ENCODE measurements around the gene PRKD2. TPM values are rescaled to one million over a fixed set of nuclear protein-coding genes. Genes with fewer than 3 reads are reported as not detected.
A peak's percentile ranks its signal among the peaks of the same experiment; 100 is the strongest.

Gene PRKD2
- total and polyA plus RNA-seq, 10 donors = 63.4 to 132 (median 110) TPM

- no peak for DNase-seq
- Histone ChIP-seq H3K36me3 (peaks cover 0 to 100% (median 82%) of the 10 kb centered on the region in 6 donors), H3K4me3 (no peak overlapping the region), H3K4me1 (peaks cover 38 to 100% (median 88%) of the 10 kb centered on the region in 6 donors), H3K27ac (peak overlapping the region in 5 of 8 donors; percentile 64 to 93 (median 86)), H3K9me3 (no peaks in the 10 kb centered on the region), H3K27me3 (replicated peaks in 1 of 7) (no peaks in the 10 kb centered on the region)
- intact Hi-C loops (cut with DNase I; ENCODE audit: low total_unique reads) = loop anchor here (2.0 kb wide), 1 partner anchor 25 kb away; no protein-coding TSS in a partner anchor
- TF ChIP-seq POLR2AphosphoS5 (IDR thresholded peaks at IDR 0.05) (no peak), CTCF (IDR thresholded peaks at IDR 0.05 in 8 of 11, conservative IDR thresholded peaks at IDR 0.05 in 3 of 11) (peak in 1 of 11 experiments; percentile 7), POLR2A (IDR thresholded peaks at IDR 0.05) (no peak)
- WGBS, 5 donors = 74 to 86% (median 78%) methylated on average over 7 of the region's 7 CpGs
Observed at GRCh38 chr19:46729696-46730095, 12.8 kb upstream of the PRKD2 start.

GRCh38 chr19:46728693-46729339, 11.9 kb upstream of the PRKD2 start:
- DNase-seq = peak; percentile 97
- Histone ChIP-seq H3K36me3 (peaks cover 0 to 100% (median 85%) of the 10 kb centered on the region in 6 donors), H3K27me3 (replicated peaks in 1 of 7) (no peaks in the 10 kb centered on the region), H3K9me3 (no peaks in the 10 kb centered on the region), H3K4me1 (peaks cover 38 to 100% (median 83%) of the 10 kb centered on the region in 6 donors), H3K4me3 (peak overlapping the region in 2 of 8 donors; percentile 33 to 57), H3K27ac (peak overlapping the region in 7 of 8 donors; percentile 48 to 93 (median 73))
- TF ChIP-seq POLR2A (IDR thresholded peaks at IDR 0.05) (no peak), POLR2AphosphoS5 (IDR thresholded peaks at IDR 0.05) (peak in 1 of 3 donors; percentile 80), CTCF (IDR thresholded peaks at IDR 0.05 in 8 of 11, conservative IDR thresholded peaks at IDR 0.05 in 3 of 11) (peak; percentile 92 to 99 (median 98))
- intact Hi-C loops (cut with DNase I; ENCODE audit: low total_unique reads) = loop anchor here (2.0 kb wide), 1 partner anchor 24 kb away; no protein-coding TSS in a partner anchor
- WGBS, 5 donors = 31 to 42% (median 38%) methylated on average over 19 to 20 of the region's 20 CpGs

- intact Hi-C loops (cut with DNase I; ENCODE audit: low total_unique reads) = loop anchor here (2.0 kb wide), 1 partner anchor 23 kb away; no protein-coding TSS in a partner anchor
- H3K4me1 ChIP-seq = peaks cover 43 to 100% (median 86%) of the 10 kb centered on the region in 6 donors
- H3K4me3 ChIP-seq = peak overlapping the region in 3 of 8 donors; percentile 3 to 57 (median 33)
- peaks cover 0 to 100% (median 88%) of the 10 kb centered on the region in 6 donors for H3K36me3 ChIP-seq
- WGBS, 5 donors = 40 to 54% (median 52%) methylated on average over 8 to 14 of the region's 14 CpGs
- no peaks in the 10 kb centered on the region for H3K27me3 ChIP-seq (replicated peaks in 1 of 7)
- peak; percentile 50 to 84 (median 69) for TF ChIP-seq POLR2AphosphoS5 (IDR thresholded peaks at IDR 0.05)
- peak in 1 of 3 donors; percentile 14 for TF ChIP-seq POLR2A (IDR thresholded peaks at IDR 0.05)
- no peak for TF ChIP-seq CTCF (IDR thresholded peaks at IDR 0.05 in 8 of 11, conservative IDR thresholded peaks at IDR 0.05 in 3 of 11)
- peak overlapping the region; percentile 32 to 93 (median 67) for H3K27ac ChIP-seq
- DNase-seq = peak; percentile 79
- H3K9me3 ChIP-seq = no peaks in the 10 kb centered on the region
Observed at GRCh38 chr19:46728208-46728607, 11.3 kb upstream of the PRKD2 start.

- Histone ChIP-seq H3K27me3 (replicated peaks in 1 of 7) (no peaks in the 10 kb centered on the region), H3K4me3 (peak overlapping the region in 3 of 8 donors; percentile 3 to 57 (median 33)), H3K4me1 (peaks cover 47 to 100% (median 86%) of the 10 kb centered on the region in 6 donors), H3K9me3 (no peaks in the 10 kb centered on the region), H3K36me3 (peaks cover 0 to 100% (median 88%) of the 10 kb centered on the region in 6 donors), H3K27ac (peak overlapping the region; percentile 32 to 93 (median 67))
- DNase-seq = peak; percentile 69
- no peak for TF ChIP-seq CTCF (IDR thresholded peaks at IDR 0.05 in 8 of 11, conservative IDR thresholded peaks at IDR 0.05 in 3 of 11)
- WGBS, 5 donors = 61 to 83% (median 74%) methylated on average over 5 to 11 of the region's 11 CpGs
- intact Hi-C loops (cut with DNase I; ENCODE audit: low total_unique reads) = loop anchor here (2.0 kb wide), 1 partner anchor 23 kb away; no protein-coding TSS in a partner anchor
Observed at GRCh38 chr19:46727757-46728156, 10.8 kb upstream of the PRKD2 start.

All from spleen (tissue), 11 donors.